ENCODE data around the gene TBX20. TPM values are rescaled to one million over a fixed set of nuclear protein-coding genes. Genes with fewer than 3 reads are reported as not detected.

TBX20 gene
- total and polyA plus RNA-seq, 9 of the 15 experiments (the other 6 are each of a cell fraction or from before 2014, with no cell fraction given): not detected

DNA sequence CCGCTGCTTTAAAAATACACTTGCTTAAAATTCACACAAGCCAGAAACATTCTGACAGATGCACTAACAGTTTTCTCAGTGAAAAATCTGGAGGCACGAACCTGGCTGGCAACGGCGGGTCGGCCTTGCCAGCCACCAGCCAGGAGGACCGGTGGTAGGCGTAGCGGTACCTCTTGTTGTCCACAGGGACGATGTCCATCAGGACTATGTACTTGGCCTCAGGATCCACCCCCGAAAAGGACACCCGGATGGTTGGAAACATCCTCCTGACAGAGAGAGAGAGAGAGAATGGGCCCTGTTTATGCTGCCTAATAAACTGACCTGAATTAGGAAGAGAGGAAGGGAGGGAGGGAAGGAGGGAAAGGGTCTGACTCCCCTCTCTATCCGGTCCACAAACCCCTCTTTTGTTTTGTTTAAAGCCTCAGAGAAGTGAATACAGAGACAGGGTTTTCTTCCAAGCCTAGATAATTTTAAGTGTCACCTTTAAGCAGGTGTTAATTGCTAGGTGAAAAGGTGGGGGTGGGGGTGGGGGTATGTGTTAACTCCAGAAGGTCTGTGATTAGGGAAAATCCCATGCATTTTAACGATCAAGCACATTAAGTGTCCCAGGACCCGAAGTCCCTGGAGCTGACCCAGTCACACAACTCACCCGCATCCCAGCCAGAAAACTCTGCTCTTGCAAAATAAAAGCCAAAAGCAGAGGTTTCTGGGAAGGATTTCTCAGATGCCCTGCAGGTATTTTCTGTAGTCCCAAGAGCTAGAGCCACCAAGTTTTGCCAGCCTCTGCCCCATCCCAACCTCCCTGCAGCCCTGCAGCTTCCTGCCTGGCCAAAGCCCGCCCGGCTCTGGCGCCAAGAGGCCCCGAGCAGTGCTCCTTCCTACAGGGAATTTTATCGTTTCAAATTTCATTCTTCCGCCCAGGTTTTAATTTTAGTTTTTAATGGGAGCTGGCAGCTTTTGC lies 5.0 kb downstream of the TBX20 start (continued):
- TF ChIP-seq HMG20A (CRISPR knock-in tag; conservative IDR thresholded peaks at IDR 0.05): no peak
- no peak for TF ChIP-seq ZBTB7A (IDR thresholded peaks at IDR 0.05; ENCODE audit: borderline replicate concordance, control insufficient read depth, low read depth, low read length)
- no peak for TF ChIP-seq ZNF316 (IDR thresholded peaks at IDR 0.05)
- TF ChIP-seq FOXK1 (CRISPR knock-in tag; IDR thresholded peaks at IDR 0.05; ENCODE audit: borderline replicate concordance): no peak
- no peak for TF ChIP-seq STAT6 (CRISPR knock-in tag; IDR thresholded peaks at IDR 0.05)
- TF ChIP-seq CCAR2 (IDR thresholded peaks at IDR 0.05; ENCODE audit: low read depth, low read length): no peak
- TF ChIP-seq POLR3G (IDR thresholded peaks at IDR 0.05; ENCODE audit: extremely low read depth, insufficient read length, insufficient replicate concordance): no peak
- TF ChIP-seq CAMTA2 (CRISPR knock-in tag; conservative IDR thresholded peaks at IDR 0.05): no peak
- no peak for TF ChIP-seq CHD2 (IDR thresholded peaks at IDR 0.05; ENCODE audit: low read depth, low read length)
- no peak for TF ChIP-seq E2F1 (CRISPR knock-in tag; IDR thresholded peaks at IDR 0.05)
- no peak for TF ChIP-seq ZNF707 (CRISPR knock-in tag; conservative IDR thresholded peaks at IDR 0.05)
- no peak for TF ChIP-seq ZNF785 (CRISPR knock-in tag; IDR thresholded peaks at IDR 0.05)

Data from K562 (cell line).